HCT116 (cell line): Measurements from ENCODE around the gene CDR2L.

ENCODE experiments used
- CEBPB ChIP-seq: IDR thresholded peaks from 2 replicates; pipeline ENCODE4 v1.6.1; 2012; ENCODE audit warnings: low read depth
- EGR1 ChIP-seq: IDR thresholded peaks from 2 replicates; pipeline ENCODE4 v1.6.1; 2012; ENCODE audit warnings: low read depth
- POLR2A ChIP-seq: IDR thresholded peaks from 2 replicates; pipeline ENCODE4 v1.7.0; 2011; ENCODE audit warnings: borderline replicate concordance; ENCODE audit not compliant: insufficient read depth, insufficient read length; ENCODE audit errors: extremely low read depth
- ZNF274 ChIP-seq: fragments of 200-500 bp; sonication (Bioruptor generic); IDR thresholded peaks from 2 replicates; pipeline ENCODE4 v1.6.1; 2014; ENCODE audit warnings: mild to moderate bottlenecking, low read depth, low read length, inconsistent platforms
- TF ChIP-seq, protein P1 (sequence below), 3 experiments: fragments of 200-600 bp in 1 of 3; sonication (generic) in 1 of 3; IDR thresholded peaks in 2 of 3; conservative IDR thresholded peaks in 1 of 3; 2 replicates each; pipeline ENCODE4 v1.5.1; 2012 to 2017; ENCODE audit warnings: low read depth in 2 of 3, low read length in 2 of 3, antibody characterized with exemption in 1 of 3, borderline replicate concordance in 1 of 3, control low read depth in 1 of 3, mild to moderate bottlenecking in 1 of 3, mixed read lengths in 1 of 3, mixed run types in 1 of 3, moderate library complexity in 1 of 3; ENCODE audit not compliant: insufficient read depth in 1 of 3
- TF ChIP-seq, protein P2 (sequence below): IDR thresholded peaks from 2 replicates; pipeline ENCODE4 v1.6.1; 2012; ENCODE audit warnings: low read depth

DNA sequence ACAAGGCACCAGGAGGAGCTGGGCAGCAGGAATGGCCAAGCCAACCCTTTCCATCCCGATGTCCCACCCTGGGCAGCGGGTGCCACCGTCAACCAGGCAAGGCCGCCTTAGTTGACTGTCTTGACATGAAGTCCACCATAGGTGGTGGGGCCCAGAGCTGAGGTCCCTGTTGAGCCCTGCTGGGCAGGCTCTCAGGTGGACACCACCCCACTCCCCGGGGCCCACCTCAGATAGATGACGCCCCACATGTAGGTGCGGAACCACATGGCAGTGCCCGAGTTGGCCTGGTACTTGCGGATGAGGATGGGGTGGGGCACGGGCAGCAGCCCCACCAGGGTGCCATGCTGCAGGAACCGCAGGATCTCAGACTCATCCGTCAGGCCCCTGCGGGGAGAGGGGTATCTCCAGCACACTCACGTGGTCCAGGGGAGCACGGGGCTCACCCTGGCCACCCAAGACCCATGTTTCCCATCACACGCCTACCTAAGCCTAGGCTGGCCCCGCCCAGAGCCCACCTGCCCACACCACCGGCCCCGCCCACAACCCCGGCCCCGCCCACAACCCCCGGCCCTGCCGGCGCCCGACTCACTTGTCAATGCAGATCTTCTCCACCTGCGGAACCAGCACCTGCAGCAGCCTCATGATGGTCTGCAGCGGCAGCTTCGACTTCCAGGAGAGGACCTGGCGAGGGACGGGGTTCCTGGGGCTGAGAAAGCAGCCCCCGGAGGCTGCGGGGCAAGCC lies 35.6 kb upstream of the CDR2L start:
- TF ChIP-seq, protein P1, sequence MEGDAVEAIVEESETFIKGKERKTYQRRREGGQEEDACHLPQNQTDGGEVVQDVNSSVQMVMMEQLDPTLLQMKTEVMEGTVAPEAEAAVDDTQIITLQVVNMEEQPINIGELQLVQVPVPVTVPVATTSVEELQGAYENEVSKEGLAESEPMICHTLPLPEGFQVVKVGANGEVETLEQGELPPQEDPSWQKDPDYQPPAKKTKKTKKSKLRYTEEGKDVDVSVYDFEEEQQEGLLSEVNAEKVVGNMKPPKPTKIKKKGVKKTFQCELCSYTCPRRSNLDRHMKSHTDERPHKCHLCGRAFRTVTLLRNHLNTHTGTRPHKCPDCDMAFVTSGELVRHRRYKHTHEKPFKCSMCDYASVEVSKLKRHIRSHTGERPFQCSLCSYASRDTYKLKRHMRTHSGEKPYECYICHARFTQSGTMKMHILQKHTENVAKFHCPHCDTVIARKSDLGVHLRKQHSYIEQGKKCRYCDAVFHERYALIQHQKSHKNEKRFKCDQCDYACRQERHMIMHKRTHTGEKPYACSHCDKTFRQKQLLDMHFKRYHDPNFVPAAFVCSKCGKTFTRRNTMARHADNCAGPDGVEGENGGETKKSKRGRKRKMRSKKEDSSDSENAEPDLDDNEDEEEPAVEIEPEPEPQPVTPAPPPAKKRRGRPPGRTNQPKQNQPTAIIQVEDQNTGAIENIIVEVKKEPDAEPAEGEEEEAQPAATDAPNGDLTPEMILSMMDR (IDR thresholded peaks at IDR 0.05 in 2 of 3, conservative IDR thresholded peaks at IDR 0.05 in 1 of 3; ENCODE audit: borderline replicate concordance in 1 of 3, insufficient read depth in 1 of 3, low read depth in 2 of 3, low read length in 2 of 3): no peak
- TF ChIP-seq, protein P2, sequence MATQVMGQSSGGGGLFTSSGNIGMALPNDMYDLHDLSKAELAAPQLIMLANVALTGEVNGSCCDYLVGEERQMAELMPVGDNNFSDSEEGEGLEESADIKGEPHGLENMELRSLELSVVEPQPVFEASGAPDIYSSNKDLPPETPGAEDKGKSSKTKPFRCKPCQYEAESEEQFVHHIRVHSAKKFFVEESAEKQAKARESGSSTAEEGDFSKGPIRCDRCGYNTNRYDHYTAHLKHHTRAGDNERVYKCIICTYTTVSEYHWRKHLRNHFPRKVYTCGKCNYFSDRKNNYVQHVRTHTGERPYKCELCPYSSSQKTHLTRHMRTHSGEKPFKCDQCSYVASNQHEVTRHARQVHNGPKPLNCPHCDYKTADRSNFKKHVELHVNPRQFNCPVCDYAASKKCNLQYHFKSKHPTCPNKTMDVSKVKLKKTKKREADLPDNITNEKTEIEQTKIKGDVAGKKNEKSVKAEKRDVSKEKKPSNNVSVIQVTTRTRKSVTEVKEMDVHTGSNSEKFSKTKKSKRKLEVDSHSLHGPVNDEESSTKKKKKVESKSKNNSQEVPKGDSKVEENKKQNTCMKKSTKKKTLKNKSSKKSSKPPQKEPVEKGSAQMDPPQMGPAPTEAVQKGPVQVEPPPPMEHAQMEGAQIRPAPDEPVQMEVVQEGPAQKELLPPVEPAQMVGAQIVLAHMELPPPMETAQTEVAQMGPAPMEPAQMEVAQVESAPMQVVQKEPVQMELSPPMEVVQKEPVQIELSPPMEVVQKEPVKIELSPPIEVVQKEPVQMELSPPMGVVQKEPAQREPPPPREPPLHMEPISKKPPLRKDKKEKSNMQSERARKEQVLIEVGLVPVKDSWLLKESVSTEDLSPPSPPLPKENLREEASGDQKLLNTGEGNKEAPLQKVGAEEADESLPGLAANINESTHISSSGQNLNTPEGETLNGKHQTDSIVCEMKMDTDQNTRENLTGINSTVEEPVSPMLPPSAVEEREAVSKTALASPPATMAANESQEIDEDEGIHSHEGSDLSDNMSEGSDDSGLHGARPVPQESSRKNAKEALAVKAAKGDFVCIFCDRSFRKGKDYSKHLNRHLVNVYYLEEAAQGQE: no peak
- TF ChIP-seq ZNF274 (no peak), CEBPB (no peak), POLR2A (no peak), EGR1 (no peak)
